NB4 (cell line): ENCODE results near the gene VWA3B.

Experiments
- MAX ChIP-seq: IDR thresholded peaks from 2 replicates; pipeline ENCODE4 v1.6.1; 2011; ENCODE audit warnings: low read depth, low read length
- MYC ChIP-seq: IDR thresholded peaks from 2 replicates; pipeline ENCODE4 v1.6.1; 2011; ENCODE audit warnings: low read depth, low read length
- POLR2A ChIP-seq: IDR thresholded peaks from 2 replicates; pipeline ENCODE4 v1.6.1; 2011; ENCODE audit warnings: mild to moderate bottlenecking; ENCODE audit not compliant: insufficient read length; ENCODE audit errors: extremely low read depth
- TF ChIP-seq, protein P1 (sequence below): IDR thresholded peaks from one replicate; pipeline ENCODE4 v1.5.1; 2012; ENCODE audit warnings: low read depth, low read length

DNA sequence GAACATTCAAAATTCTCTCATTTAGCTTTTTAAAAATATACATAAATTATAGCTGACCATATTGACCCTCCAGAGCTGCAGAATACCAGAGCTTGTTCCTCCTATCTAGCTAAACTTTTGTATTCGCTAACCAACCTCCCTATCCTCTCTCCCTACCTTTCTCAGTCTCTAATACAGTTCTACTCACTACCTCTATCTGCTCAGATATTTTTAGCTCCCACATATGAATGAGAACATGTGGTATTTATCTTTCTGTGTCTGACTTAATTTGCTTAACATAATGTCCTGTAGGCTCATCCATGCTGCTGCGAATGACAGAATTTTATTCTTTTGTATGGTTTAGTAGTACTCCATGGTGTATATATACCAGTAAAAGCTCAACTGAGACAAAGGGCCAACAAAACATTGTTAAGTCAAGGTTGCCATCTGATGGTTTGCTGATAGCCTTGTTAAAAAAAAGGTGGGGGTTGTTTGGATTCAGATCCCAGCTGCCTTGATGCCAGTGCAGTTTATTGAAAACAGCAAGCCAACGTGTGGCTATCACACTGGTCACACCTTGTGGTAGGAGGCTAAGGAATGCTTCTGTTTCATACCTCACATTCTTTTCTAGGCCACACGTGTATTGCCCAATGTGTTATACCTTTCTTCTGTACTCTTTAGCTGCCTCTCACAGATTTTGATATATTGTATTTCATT is 101.5 kb downstream of the VWA3B start:
- TF ChIP-seq, protein P1, sequence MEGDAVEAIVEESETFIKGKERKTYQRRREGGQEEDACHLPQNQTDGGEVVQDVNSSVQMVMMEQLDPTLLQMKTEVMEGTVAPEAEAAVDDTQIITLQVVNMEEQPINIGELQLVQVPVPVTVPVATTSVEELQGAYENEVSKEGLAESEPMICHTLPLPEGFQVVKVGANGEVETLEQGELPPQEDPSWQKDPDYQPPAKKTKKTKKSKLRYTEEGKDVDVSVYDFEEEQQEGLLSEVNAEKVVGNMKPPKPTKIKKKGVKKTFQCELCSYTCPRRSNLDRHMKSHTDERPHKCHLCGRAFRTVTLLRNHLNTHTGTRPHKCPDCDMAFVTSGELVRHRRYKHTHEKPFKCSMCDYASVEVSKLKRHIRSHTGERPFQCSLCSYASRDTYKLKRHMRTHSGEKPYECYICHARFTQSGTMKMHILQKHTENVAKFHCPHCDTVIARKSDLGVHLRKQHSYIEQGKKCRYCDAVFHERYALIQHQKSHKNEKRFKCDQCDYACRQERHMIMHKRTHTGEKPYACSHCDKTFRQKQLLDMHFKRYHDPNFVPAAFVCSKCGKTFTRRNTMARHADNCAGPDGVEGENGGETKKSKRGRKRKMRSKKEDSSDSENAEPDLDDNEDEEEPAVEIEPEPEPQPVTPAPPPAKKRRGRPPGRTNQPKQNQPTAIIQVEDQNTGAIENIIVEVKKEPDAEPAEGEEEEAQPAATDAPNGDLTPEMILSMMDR, result no peak
- TF ChIP-seq POLR2A (no peak), MYC (no peak), MAX (no peak)
